ENCODE data around the gene FCER1G.

The FCER1G gene

DNA sequence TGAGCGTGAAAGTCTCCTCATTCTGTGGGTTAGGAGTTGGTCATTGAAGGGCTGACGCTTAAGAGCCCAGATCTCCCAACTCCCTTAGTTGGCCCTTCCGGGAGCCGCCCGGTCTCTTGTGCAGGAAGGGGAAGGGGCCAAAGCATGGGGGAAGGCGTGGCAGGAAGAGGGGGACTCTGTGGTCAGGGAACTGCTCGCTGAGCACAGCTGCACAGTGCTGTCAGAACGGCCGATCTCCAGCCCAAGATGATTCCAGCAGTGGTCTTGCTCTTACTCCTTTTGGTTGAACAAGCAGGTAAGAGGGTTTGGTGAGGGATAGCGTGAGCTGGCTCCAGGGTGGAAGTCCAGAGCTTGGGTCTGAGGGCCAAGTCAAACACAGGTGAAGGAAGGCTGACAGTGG lies at the start of gene FCER1G:
Gene FCER1G, plus strand, starts transcription at position 220 of the 400 bp plus-strand sequence. Its CDS starts 27 bp downstream, at position 247.
- TF ChIP-seq, protein P1, sequence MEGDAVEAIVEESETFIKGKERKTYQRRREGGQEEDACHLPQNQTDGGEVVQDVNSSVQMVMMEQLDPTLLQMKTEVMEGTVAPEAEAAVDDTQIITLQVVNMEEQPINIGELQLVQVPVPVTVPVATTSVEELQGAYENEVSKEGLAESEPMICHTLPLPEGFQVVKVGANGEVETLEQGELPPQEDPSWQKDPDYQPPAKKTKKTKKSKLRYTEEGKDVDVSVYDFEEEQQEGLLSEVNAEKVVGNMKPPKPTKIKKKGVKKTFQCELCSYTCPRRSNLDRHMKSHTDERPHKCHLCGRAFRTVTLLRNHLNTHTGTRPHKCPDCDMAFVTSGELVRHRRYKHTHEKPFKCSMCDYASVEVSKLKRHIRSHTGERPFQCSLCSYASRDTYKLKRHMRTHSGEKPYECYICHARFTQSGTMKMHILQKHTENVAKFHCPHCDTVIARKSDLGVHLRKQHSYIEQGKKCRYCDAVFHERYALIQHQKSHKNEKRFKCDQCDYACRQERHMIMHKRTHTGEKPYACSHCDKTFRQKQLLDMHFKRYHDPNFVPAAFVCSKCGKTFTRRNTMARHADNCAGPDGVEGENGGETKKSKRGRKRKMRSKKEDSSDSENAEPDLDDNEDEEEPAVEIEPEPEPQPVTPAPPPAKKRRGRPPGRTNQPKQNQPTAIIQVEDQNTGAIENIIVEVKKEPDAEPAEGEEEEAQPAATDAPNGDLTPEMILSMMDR (IDR thresholded peaks at IDR 0.05; ENCODE audit: low read depth, low read length, missing control alignments), result no peak
- DNase-seq (ENCODE audit: extremely low read depth, low read depth), result no peak
- no peak within 1 kb of the TSS for H3K4me3 ChIP-seq (replicated peaks; ENCODE audit: low read depth, low read length)

DNA sequence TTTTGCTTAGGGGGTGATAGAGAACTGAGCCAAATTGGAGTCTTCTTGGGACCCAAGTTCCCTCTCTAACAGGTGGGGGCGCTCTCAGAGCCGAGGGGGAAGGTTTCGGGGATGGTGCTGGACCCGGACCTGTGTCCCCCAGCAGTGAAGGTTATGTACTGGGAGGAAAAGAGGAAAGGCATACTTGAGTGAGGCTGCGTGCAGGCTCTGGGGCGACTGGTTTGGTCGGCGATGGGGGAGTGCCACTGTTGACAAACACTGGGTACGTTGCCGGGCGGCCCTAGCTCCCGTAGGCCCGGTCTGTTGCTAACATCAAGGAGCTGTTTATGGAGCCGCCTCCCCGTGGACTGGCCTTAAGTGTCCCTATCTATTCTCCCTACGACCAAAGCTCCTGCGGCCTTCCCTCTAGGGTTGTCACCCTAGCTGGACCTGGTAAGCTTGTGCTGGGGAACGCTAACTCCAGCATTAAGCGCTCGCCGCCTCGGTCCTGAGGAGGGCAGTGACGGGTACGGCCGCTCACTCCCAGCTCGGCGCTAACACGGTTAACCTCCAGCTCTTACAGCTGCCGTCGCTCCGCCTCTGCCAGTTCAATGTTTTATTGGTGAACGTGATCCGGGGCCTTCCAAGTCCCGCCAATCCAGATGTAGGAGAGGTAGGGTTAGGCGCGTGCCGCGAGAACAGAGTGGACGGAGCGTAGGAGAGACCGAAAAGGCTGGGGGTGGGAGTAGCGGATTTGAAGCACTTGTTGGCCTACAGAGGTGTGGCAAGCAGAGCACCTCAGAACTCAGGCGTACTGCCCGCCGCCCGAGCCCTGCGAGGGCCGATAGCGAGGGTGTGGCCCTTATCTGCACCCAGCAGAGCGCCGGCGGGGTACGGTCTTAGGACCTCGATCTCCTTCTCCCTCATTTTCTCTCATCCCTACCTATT lies 49.1 kb upstream of the FCER1G start, which contains the start of gene PPOX:
Gene PPOX, plus strand, starts transcription at position 685 of the 927 bp plus-strand sequence. CDS start 422 bp downstream, outside the sequence.
- TF ChIP-seq, protein P1 (IDR thresholded peaks at IDR 0.05; ENCODE audit: low read depth, low read length, missing control alignments), result peak; percentile 48
- peak within 1 kb of the TSS; percentile 82 for H3K4me3 ChIP-seq (replicated peaks; ENCODE audit: low read depth, low read length)
- DNase-seq (ENCODE audit: extremely low read depth, low read depth), result peak; percentile 92

DNA sequence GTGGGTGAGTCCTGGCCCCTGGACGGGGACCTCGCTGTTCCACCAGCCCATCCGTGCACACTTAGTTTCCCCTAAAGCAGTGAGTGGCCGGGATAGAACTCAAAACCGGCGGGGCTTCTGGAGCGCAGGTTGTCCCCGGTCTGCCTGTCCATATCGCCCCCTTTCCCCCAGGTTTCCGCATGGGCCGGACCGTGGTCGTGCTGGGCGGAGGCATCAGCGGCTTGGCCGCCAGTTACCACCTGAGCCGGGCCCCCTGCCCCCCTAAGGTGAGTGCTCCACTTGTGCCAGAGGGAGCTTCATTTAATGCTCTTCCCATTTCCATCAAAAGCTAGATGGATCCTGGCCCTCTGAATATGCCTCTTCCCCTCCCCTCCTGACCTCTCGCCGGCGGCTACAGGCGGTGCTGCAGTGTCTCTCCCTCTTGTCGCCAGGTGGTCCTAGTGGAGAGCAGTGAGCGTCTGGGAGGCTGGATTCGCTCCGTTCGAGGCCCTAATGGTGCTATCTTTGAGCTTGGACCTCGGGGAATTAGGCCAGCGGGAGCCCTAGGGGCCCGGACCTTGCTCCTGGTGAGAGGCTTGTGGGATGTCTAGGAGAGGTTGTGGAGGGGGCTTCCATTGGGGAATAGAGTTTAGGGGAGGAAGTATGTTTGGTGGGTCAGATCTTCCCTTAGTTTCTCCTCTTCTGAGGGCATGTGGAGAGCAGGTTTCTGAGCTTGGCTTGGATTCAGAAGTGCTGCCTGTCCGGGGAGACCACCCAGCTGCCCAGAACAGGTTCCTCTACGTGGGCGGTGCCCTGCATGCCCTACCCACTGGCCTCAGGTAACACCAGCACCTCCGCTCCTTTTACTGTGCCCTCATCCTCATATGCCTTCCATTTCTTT lies 48.2 kb upstream of the FCER1G start:
- TF ChIP-seq, protein P1 (IDR thresholded peaks at IDR 0.05; ENCODE audit: low read depth, low read length, missing control alignments), result no peak
- peak overlapping the region; percentile 82 for H3K4me3 ChIP-seq (replicated peaks; ENCODE audit: low read depth, low read length)
- DNase-seq (ENCODE audit: extremely low read depth, low read depth), result no peak

DNA sequence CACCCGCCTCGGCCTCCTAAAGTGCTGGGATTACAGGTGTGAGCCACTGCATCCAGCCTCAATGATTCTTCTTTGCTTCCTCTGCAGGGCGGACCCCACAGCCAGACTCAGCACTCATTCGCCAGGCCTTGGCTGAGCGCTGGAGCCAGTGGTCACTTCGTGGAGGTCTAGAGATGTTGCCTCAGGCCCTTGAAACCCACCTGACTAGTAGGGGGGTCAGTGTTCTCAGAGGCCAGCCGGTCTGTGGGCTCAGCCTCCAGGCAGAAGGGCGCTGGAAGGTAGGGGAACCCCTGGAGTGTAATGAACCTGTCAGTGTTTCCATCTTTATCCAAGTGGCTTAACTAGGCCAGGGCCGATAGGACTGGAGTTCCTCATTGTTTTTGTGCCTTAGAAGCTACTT lies 46.2 kb upstream of the FCER1G start:
- no peak for DNase-seq (ENCODE audit: extremely low read depth, low read depth)
- H3K4me3 ChIP-seq (replicated peaks; ENCODE audit: low read depth, low read length), result no peak overlapping the region
- TF ChIP-seq, protein P1 (IDR thresholded peaks at IDR 0.05; ENCODE audit: low read depth, low read length, missing control alignments), result no peak

DNA sequence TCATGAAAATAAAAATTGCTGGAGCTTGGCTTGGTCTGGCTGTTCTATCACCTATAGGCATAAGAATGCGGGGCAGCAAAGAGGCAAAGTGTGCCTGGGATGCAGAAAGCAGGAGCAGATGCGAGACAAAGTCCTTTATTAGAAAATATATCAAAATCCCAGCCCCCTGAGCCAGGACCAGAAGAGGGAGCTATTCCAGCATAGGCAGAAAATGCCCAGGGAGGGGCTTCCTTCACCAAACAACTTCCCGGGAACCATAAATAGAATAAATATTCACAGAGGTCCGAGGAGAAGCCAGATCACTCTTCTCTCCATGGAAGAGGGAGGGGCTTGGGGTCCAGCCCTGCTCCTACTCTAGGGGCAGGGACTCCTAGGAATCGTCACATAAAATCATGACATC lies 43.9 kb upstream of the FCER1G start:
- TF ChIP-seq, protein P1 (IDR thresholded peaks at IDR 0.05; ENCODE audit: low read depth, low read length, missing control alignments), result peak; percentile 33
- DNase-seq (ENCODE audit: extremely low read depth, low read depth), result no peak
- H3K4me3 ChIP-seq (replicated peaks; ENCODE audit: low read depth, low read length), result no peak overlapping the region

DNA sequence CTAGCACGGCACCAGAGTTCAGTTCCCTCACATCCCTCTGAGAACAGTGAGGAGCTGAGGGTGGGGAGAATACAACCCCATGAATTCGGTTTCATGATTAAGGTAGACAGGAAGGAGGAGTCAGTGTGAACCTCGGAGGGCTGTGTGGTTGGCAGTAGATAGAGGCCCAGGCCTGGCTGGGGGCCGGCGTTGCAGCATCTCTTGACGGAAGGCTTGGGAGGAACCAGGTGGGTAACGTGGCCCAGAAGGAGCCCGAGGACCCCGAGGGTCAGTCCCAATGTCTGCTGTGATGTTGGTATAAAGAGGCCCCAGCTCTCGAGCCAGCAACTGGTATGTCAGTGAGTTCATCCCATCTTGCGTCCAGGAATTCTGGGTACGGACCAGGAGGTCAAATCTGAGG lies 43.4 kb upstream of the FCER1G start:
- no peak overlapping the region for H3K4me3 ChIP-seq (replicated peaks; ENCODE audit: low read depth, low read length)
- TF ChIP-seq, protein P1 (IDR thresholded peaks at IDR 0.05; ENCODE audit: low read depth, low read length, missing control alignments), result no peak
- DNase-seq (ENCODE audit: extremely low read depth, low read depth), result no peak
